ENCODE results near the gene USP10.

DNA sequence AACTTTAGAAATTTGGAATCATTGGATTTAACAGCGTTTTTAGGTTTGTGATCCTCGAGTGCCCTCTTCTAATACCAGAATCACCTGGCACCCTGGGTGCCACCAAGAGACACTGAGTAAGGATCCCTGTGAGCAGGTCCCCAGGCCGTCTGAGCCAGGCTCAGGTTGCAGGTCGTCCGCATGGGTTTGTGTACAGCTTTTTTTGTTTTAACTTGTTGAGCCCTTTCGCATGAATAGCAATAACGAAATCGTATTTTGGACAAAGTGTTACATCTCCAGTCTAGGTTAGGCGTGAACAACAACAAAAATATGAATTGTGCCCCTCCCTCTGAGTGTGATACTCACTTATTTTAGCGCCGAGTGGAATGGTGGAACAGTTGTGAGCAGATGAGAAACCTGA is 10.9 kb downstream of the USP10 start:
- TF ChIP-seq, protein P1, sequence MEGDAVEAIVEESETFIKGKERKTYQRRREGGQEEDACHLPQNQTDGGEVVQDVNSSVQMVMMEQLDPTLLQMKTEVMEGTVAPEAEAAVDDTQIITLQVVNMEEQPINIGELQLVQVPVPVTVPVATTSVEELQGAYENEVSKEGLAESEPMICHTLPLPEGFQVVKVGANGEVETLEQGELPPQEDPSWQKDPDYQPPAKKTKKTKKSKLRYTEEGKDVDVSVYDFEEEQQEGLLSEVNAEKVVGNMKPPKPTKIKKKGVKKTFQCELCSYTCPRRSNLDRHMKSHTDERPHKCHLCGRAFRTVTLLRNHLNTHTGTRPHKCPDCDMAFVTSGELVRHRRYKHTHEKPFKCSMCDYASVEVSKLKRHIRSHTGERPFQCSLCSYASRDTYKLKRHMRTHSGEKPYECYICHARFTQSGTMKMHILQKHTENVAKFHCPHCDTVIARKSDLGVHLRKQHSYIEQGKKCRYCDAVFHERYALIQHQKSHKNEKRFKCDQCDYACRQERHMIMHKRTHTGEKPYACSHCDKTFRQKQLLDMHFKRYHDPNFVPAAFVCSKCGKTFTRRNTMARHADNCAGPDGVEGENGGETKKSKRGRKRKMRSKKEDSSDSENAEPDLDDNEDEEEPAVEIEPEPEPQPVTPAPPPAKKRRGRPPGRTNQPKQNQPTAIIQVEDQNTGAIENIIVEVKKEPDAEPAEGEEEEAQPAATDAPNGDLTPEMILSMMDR (IDR thresholded peaks at IDR 0.05; ENCODE audit: extremely low read depth in 1 of 2, insufficient read depth in 1 of 2, low read depth in 1 of 2, low read length in 2 of 2) = no peak
- TF ChIP-seq EZH2 (IDR thresholded peaks at IDR 0.05; ENCODE audit: borderline replicate concordance, low read depth, low read length, severe bottlenecking) = no peak
- TF ChIP-seq, protein P2, sequence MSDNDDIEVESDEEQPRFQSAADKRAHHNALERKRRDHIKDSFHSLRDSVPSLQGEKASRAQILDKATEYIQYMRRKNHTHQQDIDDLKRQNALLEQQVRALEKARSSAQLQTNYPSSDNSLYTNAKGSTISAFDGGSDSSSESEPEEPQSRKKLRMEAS (IDR thresholded peaks at IDR 0.05; ENCODE audit: insufficient read depth, insufficient read length) = no peak
- TF ChIP-seq POLR2AphosphoS5 (IDR thresholded peaks at IDR 0.05; ENCODE audit: insufficient read depth, low read depth, low read length) = no peak
- no peak for TF ChIP-seq POLR2A (IDR thresholded peaks at IDR 0.05; ENCODE audit: low read depth, low read length)
- no peak for TF ChIP-seq JUN (IDR thresholded peaks at IDR 0.05; ENCODE audit: borderline replicate concordance, insufficient read depth, insufficient read length, low read depth)

Data from endothelial cell of umbilical vein (primary cell).